Measurements from ENCODE around the gene ARSI. TPM values are rescaled to one million over a fixed set of nuclear protein-coding genes. Genes with fewer than 3 reads are reported as not detected.

The ARSI gene
- total and polyA plus RNA-seq, 2 of the 13 experiments (the other 11 are each of a cell fraction or from before 2014, with no cell fraction given): 4.2 to 33.9 TPM

DNA sequence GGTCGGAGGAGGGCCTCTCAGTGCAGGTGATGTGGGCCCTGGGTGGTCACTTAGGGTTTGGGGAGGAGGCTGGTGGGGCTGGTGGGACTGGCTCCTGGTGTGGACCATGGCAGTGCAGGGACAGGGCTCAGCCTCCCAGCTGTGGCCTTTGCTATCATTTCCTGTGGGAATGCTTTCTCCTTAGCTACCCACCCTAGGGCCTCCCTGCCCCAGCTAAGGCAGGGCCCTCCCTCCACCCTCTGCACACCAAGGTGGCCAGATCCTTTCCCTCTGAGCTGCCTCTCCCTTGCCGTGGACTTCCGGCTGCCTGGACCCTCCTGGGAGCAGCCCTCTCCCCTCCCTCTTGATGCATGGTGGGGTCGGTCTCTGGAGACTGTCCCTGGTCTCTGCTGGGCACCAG, 22.7 kb upstream of the ARSI start:
- no peak for TF ChIP-seq ISX (CRISPR knock-in tag; conservative IDR thresholded peaks at IDR 0.05)
- no peak for TF ChIP-seq ZNF792 (CRISPR knock-in tag; IDR thresholded peaks at IDR 0.05)
- no peak for TF ChIP-seq MAFG (CRISPR knock-in tag; IDR thresholded peaks at IDR 0.05)
- Histone ChIP-seq H3K9me3 (ENCODE audit: low read length) (no peaks in the 10 kb centered on the region), H3K27me3 (ENCODE audit: control insufficient read depth in 1 of 2, insufficient read depth in 2 of 2, low read length in 2 of 2) (peaks cover under 1 to 4% of the 10 kb centered on the region in 2 experiments; a peak in 1 of 5 replicates), H3K4me1 (ENCODE audit: insufficient read depth, low read length) (peaks cover 46% of the 10 kb centered on the region), H3K36me3 (replicated peaks in 1 of 2; ENCODE audit: control insufficient read depth in 1 of 2, insufficient read depth in 2 of 2, low read length in 2 of 2) (no peaks in the 10 kb centered on the region; a peak in 1 of 5 replicates), H3K4me3 (replicated peaks in 1 of 3; ENCODE audit: insufficient read depth in 1 of 3, low read depth in 2 of 3, low read length in 3 of 3) (no peak overlapping the region), H3K27ac (ENCODE audit: extremely low read length, insufficient read depth, low read length) (no peak overlapping the region), H3K4me2 (ENCODE audit: low read depth, low read length) (no peak overlapping the region), H3K79me2 (ENCODE audit: insufficient read depth, low read length) (no peaks in the 10 kb centered on the region), H3K9ac (ENCODE audit: insufficient read depth, low read depth, low read length) (no peak overlapping the region), H2AFZ (ENCODE audit: low read length) (no peak overlapping the region), H4K20me1 (ENCODE audit: insufficient read depth, low read length) (no peaks in the 10 kb centered on the region)
- ChIA-PET CTCF (ENCODE audit: low intra/inter-chr PET ratio, low total read pairs) (no interaction called here), POLR2A (interaction anchor here (0.6 kb wide), 1 partner anchor 10 kb away, joined by 3 read pairs; no protein-coding TSS in a partner anchor)
- DNase-seq (ENCODE audit: low spot score) (no peak), FAIRE-seq (no peak), ATAC-seq (no peak; the same call in 2 of the 3 replicates)
- in situ Hi-C loops (cut with HindIII; ENCODE audit: extremely low pct_ligation_motif_present, low pct_unique_long_range_greater_than_20kb) (no loop called here), intact Hi-C loops (cut with micrococcal nuclease; ENCODE audit: unreplicated experiment) (no loop called here)
- 10% methylated on average over 4 of the region's 4 CpGs for WGBS (ENCODE audit: low lambda C conversion rate)
- no TSS peak for BruUV-seq (replicated peaks)

DNA sequence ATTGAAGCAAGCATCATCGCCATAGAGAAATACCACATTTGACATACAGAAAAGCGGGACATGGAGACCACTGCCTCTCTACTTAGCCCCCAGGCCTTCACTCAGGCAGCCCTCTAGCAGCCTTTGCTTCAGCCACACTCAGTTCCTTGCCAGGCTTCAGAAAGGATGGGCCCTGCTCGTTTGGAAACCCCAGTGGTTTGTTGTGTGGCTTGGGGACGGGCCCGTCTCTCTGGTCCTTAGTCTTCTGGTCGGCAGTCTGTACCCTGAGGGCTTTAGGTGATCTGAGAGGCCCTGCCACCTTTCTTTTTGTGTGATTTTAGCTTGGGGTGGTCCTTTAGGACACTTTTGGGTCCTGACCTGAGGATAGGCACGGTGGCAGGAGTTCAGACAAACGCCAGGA, 21.1 kb upstream of the ARSI start:
- Histone ChIP-seq H3K27me3 (ENCODE audit: control insufficient read depth in 1 of 2, insufficient read depth in 2 of 2, low read length in 2 of 2) (no peaks in the 10 kb centered on the region), H3K36me3 (replicated peaks in 1 of 2; ENCODE audit: control insufficient read depth in 1 of 2, insufficient read depth in 2 of 2, low read length in 2 of 2) (no peaks in the 10 kb centered on the region; a peak in 1 of 5 replicates), H3K4me3 (replicated peaks in 1 of 3; ENCODE audit: insufficient read depth in 1 of 3, low read depth in 2 of 3, low read length in 3 of 3) (no peak overlapping the region), H3K79me2 (ENCODE audit: insufficient read depth, low read length) (no peaks in the 10 kb centered on the region), H4K20me1 (ENCODE audit: insufficient read depth, low read length) (no peaks in the 10 kb centered on the region), H3K4me2 (ENCODE audit: low read depth, low read length) (no peak overlapping the region), H2AFZ (ENCODE audit: low read length) (no peak overlapping the region), H3K4me1 (ENCODE audit: insufficient read depth, low read length) (peaks cover 59% of the 10 kb centered on the region), H3K9me3 (ENCODE audit: low read length) (no peaks in the 10 kb centered on the region), H3K27ac (ENCODE audit: extremely low read length, insufficient read depth, low read length) (no peak overlapping the region), H3K9ac (ENCODE audit: insufficient read depth, low read depth, low read length) (no peak overlapping the region)
- DNase-seq (ENCODE audit: low spot score): no peak
- WGBS (ENCODE audit: low lambda C conversion rate): 58% methylated on average over 4 of the region's 8 CpGs
- no TSS peak for BruUV-seq (replicated peaks)
- POLR2A ChIA-PET: no interaction called here
- no peak for TF ChIP-seq NR1H2 (CRISPR knock-in tag; IDR thresholded peaks at IDR 0.05; ENCODE audit: borderline replicate concordance, low read depth)
- TF ChIP-seq ZNF12 (CRISPR knock-in tag; IDR thresholded peaks at IDR 0.05): no peak
- no peak for TF ChIP-seq SMC3 (IDR thresholded peaks at IDR 0.05; ENCODE audit: low read length)
- no peak for TF ChIP-seq ZNF383 (CRISPR knock-in tag; IDR thresholded peaks at IDR 0.05; ENCODE audit: borderline replicate concordance)
- TF ChIP-seq ZSCAN25 (CRISPR knock-in tag; IDR thresholded peaks at IDR 0.05): no peak
- no peak for TF ChIP-seq ZBTB7A (CRISPR knock-in tag; IDR thresholded peaks at IDR 0.05)
- no peak for TF ChIP-seq NR3C1 (CRISPR knock-in tag; IDR thresholded peaks at IDR 0.05)
- no peak for FAIRE-seq
- ATAC-seq: no peak
- CTCF ChIA-PET (ENCODE audit: low intra/inter-chr PET ratio, low total read pairs): no interaction called here
- in situ Hi-C loops (cut with HindIII; ENCODE audit: extremely low pct_ligation_motif_present, low pct_unique_long_range_greater_than_20kb): no loop called here
- intact Hi-C loops (cut with micrococcal nuclease; ENCODE audit: unreplicated experiment): no loop called here
